GM18507 (cell line): ENCODE results near the gene TSKU.

Source experiments
- DNase-seq: peaks from one replicate; pipeline ENCODE4 v3.0.0; 2011; ENCODE audit warnings: low read depth; ENCODE audit not compliant: insufficient read length; ENCODE audit errors: extremely low spot score
- FAIRE-seq: peaks from 2 replicates; lab custom pipeline; 2011; peaks lifted over from hg19 to GRCh38; lab: Jason Lieb, UNC

The TSKU gene

GRCh38 chr11:76798202-76798581 lies 15.0 kb downstream of the TSKU start:
- FAIRE-seq (no peak), DNase-seq (no peak)

- FAIRE-seq, result no peak
- DNase-seq, result no peak
Observed at GRCh38 chr11:76798671-76799065, 15.5 kb downstream of the TSKU start.

GRCh38 chr11:76799066-76799804 lies 16.1 kb downstream of the TSKU start:
- FAIRE-seq (peak; percentile 52), DNase-seq (peak; percentile 83)

GRCh38 chr11:76800466-76801200 lies 17.5 kb downstream of the TSKU start:
- FAIRE-seq, result no peak
- no peak for DNase-seq

GRCh38 chr11:76801225-76801624 lies 18.1 kb downstream of the TSKU start:
- DNase-seq (no peak), FAIRE-seq (no peak)

GRCh38 chr11:76801736-76802135 lies 18.6 kb downstream of the TSKU start:
- DNase-seq (no peak), FAIRE-seq (no peak)

GRCh38 chr11:76802151-76802550 lies 19.0 kb downstream of the TSKU start:
- DNase-seq (no peak), FAIRE-seq (no peak)

GRCh38 chr11:76802621-76803020 lies 19.5 kb downstream of the TSKU start:
- FAIRE-seq, result no peak
- DNase-seq, result no peak

GRCh38 chr11:76803023-76803422 lies 19.9 kb downstream of the TSKU start:
- DNase-seq (no peak), FAIRE-seq (no peak)

- FAIRE-seq, result no peak
- DNase-seq, result no peak
Observed at GRCh38 chr11:76803811-76804600, 20.9 kb downstream of the TSKU start.

GRCh38 chr11:76805206-76805913 lies 22.2 kb downstream of the TSKU start:
- DNase-seq (no peak), FAIRE-seq (no peak)

GRCh38 chr11:76806131-76806530 lies 23.0 kb downstream of the TSKU start:
- DNase-seq (no peak), FAIRE-seq (no peak)

- DNase-seq (no peak), FAIRE-seq (no peak)
Observed at GRCh38 chr11:76806608-76807205, 23.6 kb downstream of the TSKU start.

GRCh38 chr11:76807206-76807875 lies 24.2 kb downstream of the TSKU start:
- FAIRE-seq (peak; percentile 77), DNase-seq (peak; percentile 45)

- FAIRE-seq (no peak), DNase-seq (no peak)
Observed at GRCh38 chr11:76808171-76808570, 25.0 kb downstream of the TSKU start.

- no peak for DNase-seq
- no peak for FAIRE-seq
Observed at GRCh38 chr11:76808996-76809395, 25.8 kb downstream of the TSKU start.

GRCh38 chr11:76810151-76810853 lies 27.1 kb downstream of the TSKU start:
- FAIRE-seq, result peak; percentile 62

GRCh38 chr11:76811259-76811658 lies 28.1 kb downstream of the TSKU start:
- FAIRE-seq, result no peak
- no peak for DNase-seq

More at GRCh38 chr11:76810151-76810853, 27.1 kb downstream of the TSKU start:
- DNase-seq, result no peak
